NCI-H345 treated with DMSO at 0.1 percent for 48 hours (cell line): ENCODE measurements around the gene DND1.
"Not testable (repeated sequence)": the region's sequence is repeated elsewhere in the genome, so short reads cannot be mapped to it uniquely, and the experiment has no call there.

ENCODE experiments used
- DNase-seq: peaks from one replicate; lab custom pipeline; 2025; ENCODE audit not compliant: unreplicated experiment; lab: John Stamatoyannopoulos, UW

The DND1 gene

DNA sequence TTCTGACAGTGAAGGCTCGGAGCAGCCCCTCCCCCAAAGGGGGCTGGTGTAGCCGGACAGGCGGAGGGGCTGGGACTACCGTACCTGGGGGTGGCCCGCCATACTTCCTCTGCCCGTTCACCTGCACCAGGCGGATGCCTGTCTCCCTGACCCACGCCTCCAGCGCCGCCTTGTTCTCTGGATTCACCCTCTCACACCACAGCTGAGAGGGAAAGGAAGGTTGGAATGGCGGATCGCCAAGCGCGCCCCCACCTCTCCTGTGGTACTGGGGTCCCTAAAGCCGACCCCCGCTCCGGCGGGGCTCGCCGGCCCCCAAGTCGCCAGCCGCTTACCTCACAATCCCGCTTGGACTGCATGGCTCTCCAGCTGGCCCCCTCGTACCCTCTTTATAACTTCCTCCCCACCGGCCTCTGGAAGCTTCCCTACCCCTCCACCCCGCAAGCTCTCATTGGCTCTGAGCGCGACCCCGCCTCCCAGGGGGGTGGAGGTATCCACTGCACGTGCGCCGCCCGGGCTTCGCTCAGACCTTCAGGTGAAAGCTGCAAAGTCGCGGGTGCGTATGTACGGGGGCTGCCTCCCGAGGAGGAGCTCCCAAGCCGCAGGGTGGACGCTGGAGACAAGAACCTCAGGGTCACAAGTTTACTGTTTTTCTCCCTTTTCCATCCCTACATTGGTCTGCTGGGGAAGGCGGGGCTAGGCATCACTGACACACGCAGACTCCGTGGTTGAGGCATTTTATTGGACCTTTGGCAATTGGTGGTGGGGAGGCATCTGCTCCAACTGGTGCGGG, at the start of gene DND1:
Gene DND1, minus strand, starts transcription at position 390 of the 790 bp plus-strand sequence. Its CDS starts 34 bp downstream, at position 356.
- no peak for DNase-seq

DNA sequence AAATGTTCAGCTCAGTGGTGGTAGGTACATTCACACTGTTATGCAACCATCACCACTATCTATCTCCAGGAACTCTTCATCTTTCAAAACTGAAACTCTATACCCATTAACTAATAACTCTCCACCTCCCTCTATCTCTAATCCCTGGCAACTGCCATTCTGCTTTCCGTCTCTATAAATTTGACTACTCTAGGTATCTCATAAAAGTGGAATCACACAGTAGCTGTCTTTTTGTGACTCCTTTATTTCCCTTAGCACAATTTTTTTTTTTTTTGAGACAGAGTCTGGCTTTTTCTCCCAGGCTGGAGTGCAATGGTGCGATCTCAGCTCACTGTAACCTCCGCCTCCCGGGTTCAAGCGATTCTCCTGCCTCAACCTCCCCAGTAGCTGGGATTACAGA, 48.0 kb upstream of the DND1 start:
- not testable (repeated sequence) for DNase-seq

- not testable (repeated sequence) for DNase-seq
These were observed 47.4 kb upstream of the DND1 start for GRCh38 chr5:140720738-140721137.

DNA sequence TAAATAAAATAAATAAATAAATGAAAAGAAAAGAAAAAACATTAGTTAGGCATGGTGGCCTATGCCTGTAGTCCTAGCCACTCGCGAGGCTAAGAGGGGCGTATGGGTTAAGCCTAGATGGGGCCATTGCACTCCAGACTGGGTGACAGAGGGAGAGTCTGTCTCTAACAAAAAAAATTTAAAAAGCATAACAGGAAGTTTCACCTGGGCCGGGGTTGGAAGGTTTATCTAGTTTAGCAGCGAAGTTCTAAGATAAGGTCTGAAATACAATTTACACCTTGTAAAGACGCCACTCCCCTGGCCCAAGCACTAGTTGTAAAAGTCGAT, 44.9 kb upstream of the DND1 start:
- DNase-seq, result no peak

- not testable (repeated sequence) for DNase-seq
These were observed 42.9 kb upstream of the DND1 start for GRCh38 chr5:140716238-140716637.

DNA sequence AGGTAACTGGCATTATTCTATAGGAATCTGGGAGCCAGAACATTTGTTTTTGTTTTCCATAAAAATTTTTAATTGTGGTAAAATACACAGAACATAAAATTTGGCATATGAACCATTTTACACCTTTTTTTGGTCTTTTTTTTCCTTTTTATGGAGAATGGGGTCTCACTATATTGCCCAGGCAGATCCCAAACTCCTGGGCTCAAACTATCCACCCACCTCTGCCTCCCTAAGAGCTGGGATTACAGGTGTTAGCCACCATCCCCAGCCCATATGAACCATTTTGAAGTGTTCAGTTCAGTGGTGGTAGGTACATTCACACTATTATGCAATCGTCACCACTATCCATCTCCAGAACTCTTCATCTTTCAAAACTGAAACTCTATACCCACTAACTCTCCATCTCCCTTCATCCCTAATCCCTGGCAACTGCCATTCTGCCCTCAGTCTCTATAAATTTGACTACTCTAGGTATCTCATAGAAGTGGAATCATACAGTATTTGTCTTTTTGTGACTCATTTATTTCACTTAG, 40.3 kb upstream of the DND1 start:
- no peak for DNase-seq

- no peak for DNase-seq
These were observed 38.4 kb upstream of the DND1 start for GRCh38 chr5:140711794-140712193.

DNA sequence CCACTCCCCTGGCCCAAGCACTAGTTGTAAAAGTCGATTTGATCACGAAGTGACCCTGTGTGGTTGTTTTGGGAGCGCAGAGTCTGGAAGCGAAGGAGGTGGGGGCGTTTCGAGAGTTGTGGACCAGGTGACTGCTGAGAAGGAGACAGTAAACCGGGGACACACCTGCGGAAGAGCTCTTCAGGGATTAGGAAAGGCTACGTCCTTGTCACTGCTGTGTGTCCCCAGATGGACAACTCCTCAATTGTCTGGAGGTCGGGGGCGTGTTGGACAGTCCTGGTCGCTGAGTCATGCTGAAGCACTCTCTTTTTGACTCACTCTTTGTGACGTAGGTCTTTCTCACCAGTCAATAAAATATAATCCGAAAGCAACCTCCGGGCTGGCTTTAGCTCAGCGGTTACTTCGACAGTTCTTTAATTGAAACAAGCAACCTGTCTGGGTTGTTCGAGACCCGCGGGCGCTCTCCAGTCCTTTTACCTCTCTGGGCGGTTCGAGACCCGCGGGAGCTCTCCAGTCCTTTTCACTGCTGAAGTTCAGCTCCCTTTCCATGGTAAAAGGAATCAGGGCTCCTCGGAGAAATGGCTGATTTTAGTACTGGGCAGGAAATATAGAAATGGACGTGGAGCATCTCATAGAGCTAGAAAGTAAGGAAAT, 37.6 kb upstream of the DND1 start:
- peak; percentile 34 for DNase-seq

- not testable (repeated sequence) for DNase-seq
These were observed 35.4 kb upstream of the DND1 start for GRCh38 chr5:140708787-140709186.

- DNase-seq, result no peak
These were observed 34.4 kb upstream of the DND1 start for GRCh38 chr5:140707812-140708211.

DNA sequence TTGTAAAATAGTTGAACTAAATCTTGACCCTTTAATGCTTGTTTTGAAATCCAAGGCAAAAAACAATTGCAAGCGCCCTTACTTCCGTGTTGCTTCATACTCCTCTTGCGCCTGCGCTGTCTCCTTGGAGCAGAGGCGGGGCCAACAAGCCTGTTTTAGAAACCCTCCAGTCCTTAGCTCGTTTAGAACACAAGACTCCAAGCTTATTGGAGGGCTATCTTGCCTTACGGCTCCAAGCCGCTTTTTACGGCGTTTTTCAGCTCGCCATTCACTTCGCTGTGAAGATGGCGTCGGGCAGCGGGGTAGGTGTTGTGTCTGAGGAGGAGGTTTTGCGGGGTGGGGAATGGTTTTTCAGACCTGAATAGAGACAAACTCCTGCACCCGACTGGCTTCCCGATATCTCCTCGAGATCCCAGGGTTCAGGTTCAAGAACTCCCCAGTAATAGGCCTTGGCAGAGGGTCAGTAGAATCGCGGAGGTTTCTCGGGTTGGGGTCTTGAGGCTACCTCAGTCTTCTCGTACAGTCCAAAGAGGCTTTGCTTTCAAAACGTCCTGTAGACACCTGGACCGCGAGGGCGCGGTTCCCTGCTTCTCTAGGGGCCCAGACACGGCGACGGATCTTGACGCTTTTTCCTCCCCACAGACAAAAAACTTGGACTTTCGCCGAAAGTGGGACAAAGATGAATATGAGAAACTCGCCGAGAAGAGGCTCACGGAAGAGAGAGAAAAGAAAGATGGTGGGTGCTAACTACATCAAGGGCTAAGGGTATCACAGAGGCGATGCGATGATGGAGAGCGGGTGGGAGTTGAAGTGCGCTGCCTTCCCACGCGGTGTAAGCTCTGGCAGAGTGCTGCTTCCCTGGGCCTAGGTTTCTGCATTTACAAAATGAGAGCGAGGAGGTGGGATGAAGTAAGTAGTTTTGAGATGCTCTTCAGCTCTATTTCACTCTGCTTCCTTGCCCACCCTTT, 27.1 kb upstream of the DND1 start, which contains the start of gene ZMAT2:
Gene ZMAT2, plus strand, starts transcription at position 271 of the 968 bp plus-strand sequence. Its CDS starts 14 bp downstream, at position 285.
- peak; percentile 94 for DNase-seq

DNA sequence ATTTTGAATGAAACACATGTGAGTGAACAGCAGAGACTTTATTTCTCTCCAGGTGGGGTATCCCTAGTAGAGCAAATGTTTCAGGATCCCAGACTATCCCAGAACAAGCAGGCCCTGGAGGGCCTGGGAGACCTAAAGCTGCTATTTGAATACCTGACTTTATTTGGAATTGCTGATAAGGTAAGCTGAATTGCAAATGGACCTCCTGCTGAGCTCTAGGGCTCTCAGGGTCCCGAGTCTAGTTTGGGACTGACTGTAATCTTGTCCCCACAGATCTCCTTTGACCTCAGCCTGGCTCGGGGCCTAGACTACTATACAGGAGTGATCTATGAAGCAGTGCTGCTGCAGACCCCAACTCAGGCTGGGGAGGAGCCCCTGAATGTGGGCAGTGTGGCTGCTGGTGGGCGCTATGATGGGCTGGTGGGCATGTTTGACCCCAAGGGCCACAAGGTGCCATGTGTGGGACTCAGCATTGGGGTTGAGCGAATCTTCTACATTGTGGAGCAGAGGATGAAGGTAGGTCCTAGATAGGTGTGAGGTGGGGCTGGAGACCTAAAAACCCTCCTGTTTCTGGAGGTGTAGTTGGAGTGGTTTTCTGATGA, 23.6 kb upstream of the DND1 start:
- DNase-seq, result no peak

GRCh38 chr5:140694276-140694675, 20.9 kb upstream of the DND1 start:
- no peak for DNase-seq

GRCh38 chr5:140690941-140691924, 17.9 kb upstream of the DND1 start, which contains the start of the genes HARS1 and HARS2:
HARS1 (minus strand) TSS chr5:140691370; CDS start chr5:140691304, 66 bp downstream.
HARS2 (plus strand) TSS chr5:140691455; CDS start chr5:140691649, 194 bp downstream.
- DNase-seq, result peak; percentile 84

- no peak for DNase-seq
These were observed 17.1 kb upstream of the DND1 start for GRCh38 chr5:140690376-140690932.

GRCh38 chr5:140678993-140679392, 5.6 kb upstream of the DND1 start:
- DNase-seq, result no peak

GRCh38 chr5:140677947-140678346, 4.6 kb upstream of the DND1 start:
- no peak for DNase-seq

DNA sequence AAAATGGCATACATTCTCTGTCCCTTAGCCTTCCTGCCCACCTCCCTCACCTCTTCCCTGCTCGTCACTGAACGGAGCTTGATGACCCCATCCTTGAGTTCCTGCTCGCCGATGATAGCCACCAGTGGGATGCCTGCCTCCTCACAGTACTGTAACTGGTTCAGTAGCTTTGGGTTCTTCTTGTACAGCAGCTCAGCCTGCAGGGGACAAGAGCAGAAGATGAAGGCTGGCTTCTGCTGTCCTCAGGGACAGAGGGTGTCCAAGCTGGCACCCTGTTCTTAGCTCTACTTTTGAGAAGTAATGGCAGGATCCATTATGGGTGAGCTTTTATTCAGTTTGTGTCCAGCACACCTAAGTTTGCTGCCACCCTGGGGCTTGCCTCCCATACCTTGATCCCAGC, 1.3 kb upstream of the DND1 start:
- no peak for DNase-seq

DNA sequence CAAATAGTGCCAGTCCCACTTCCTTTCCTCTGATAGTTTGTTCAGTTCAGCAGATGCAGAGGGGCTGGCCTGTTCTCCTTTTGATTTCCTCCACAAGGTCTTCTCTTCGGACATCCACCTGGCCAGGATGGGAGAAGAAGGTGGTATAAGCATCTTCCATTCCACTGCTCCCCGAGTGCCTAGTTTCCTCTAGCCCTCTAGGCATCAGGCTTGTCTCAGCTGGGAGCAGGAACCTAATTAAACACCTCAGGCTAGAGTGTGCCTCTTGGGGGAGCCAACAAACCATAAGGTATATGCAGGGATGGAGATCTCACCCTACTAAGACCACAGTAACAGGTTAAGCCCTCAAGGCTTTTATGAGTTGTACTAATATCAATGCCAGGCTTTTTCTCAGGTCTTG, 835 bp upstream of the DND1 start:
- DNase-seq, result no peak
